Measurements from ENCODE around the gene CHMP4A. TPM values are rescaled to one million over a fixed set of nuclear protein-coding genes. Genes with fewer than 3 reads are reported as not detected.

CHMP4A gene
- total and polyA plus RNA-seq, 9 of the 15 experiments (the other 6 are each of a cell fraction or from before 2014, with no cell fraction given): 28.8 to 104 (median 52.7) TPM

GRCh38 chr14:24252289-24253124 is 39.2 kb upstream of the CHMP4A start:
- no peaks in the 10 kb centered on the region for H4K20me1 ChIP-seq (replicated peaks; ENCODE audit: control insufficient read depth, insufficient read depth, low read length)
- ATAC-seq: no peak
- no peak overlapping the region for H3K4me2 ChIP-seq (ENCODE audit: insufficient read depth, low read length)
- no peaks in the 10 kb centered on the region for H3K9me3 ChIP-seq (replicated peaks; ENCODE audit: control insufficient read depth, insufficient read depth, low read depth, low read length)
- H3K4me1 ChIP-seq (replicated peaks in 1 of 2; ENCODE audit: control insufficient read depth in 2 of 2, insufficient read depth in 2 of 2, low read length in 2 of 2): peaks cover 21 to 28% of the 10 kb centered on the region in 2 experiments; a peak in 4 of 5 replicates
- no peak for FAIRE-seq
- ChIA-PET CTCF (ENCODE audit: low intra/inter-chr PET ratio) (no interaction called here), POLR2A (interaction anchor here (2.0 kb wide), 1 partner anchor 10 kb away, joined by 10 read pairs; the partner anchor contains the start of gene TINF2)
- H3K9me1 ChIP-seq (ENCODE audit: control insufficient read depth, insufficient read depth, low read length): no peaks in the 10 kb centered on the region
- BruUV-seq (replicated peaks): no TSS peak
- no peak overlapping the region for H3K27ac ChIP-seq (ENCODE audit: extremely low read depth, low read depth, low read length)
- no peak overlapping the region for H3K4me3 ChIP-seq
- in situ Hi-C loops (cut with MboI): no loop called here
- no peaks in the 10 kb centered on the region for H3K27me3 ChIP-seq (ENCODE audit: control insufficient read depth in 2 of 2, insufficient read depth in 2 of 2, low read length in 2 of 2)
- peak overlapping the region in 1 of 2 experiments; percentile 17; a peak in 1 of 4 replicates for H3K9ac ChIP-seq (ENCODE audit: insufficient read depth in 1 of 2, low read depth in 2 of 2, low read length in 2 of 2)
- 59% methylated on average over 6 of the region's 11 CpGs for WGBS (ENCODE audit: insufficient coverage, low coverage, missing lambda C conversion rate)
- no peak for DNase-seq (ENCODE audit: extremely low read depth in 1 of 4, low spot score in 3 of 4)
- no peaks in the 10 kb centered on the region for H3K79me2 ChIP-seq (ENCODE audit: control insufficient read depth, insufficient read depth, low read length)
- intact Hi-C loops (cut with micrococcal nuclease): no loop called here
- H2AFZ ChIP-seq (ENCODE audit: low read depth, low read length): no peak overlapping the region
- H3K36me3 ChIP-seq (ENCODE audit: control insufficient read depth, insufficient read depth, low read length): no peaks in the 10 kb centered on the region; the same call in 1 of the 3 replicates
- TF ChIP-seq PREB (CRISPR knock-in tag; IDR thresholded peaks at IDR 0.05) (no peak), ARID4B (CRISPR knock-in tag; IDR thresholded peaks at IDR 0.05) (no peak), ZFX (CRISPR knock-in tag; IDR thresholded peaks at IDR 0.05) (no peak), SREBF1 (IDR thresholded peaks at IDR 0.05; ENCODE audit: borderline replicate concordance, low read depth, low read length) (no peak), CUX1 (CRISPR knock-in tag; IDR thresholded peaks at IDR 0.05) (no peak), CHAMP1 (IDR thresholded peaks at IDR 0.05) (no peak)

Measured in K562 (cell line).